Subcutaneous adipose tissue (tissue), 4 donors: ENCODE measurements around the gene UQCR10. TPM values are rescaled to one million over a fixed set of nuclear protein-coding genes. Genes with fewer than 3 reads are reported as not detected.

Experiments
- total RNA-seq, 4 donors: library from RNA; depleted of rRNA; stranded (reverse); fragments of >200 nt; gene quantifications; one replicate each; pipeline ENCODE4 v1.1.0, GENCODE V29; 2016
- TF ChIP-seq, protein P1 (sequence below): fragments of 450-650 bp; IDR thresholded peaks from one replicate; pipeline ENCODE4 v1.5.1; 2016; ENCODE audit warnings: low read depth, mild to moderate bottlenecking, control low read depth, antibody characterized with exemption, moderate library complexity

UQCR10 gene
- total RNA-seq, 4 donors from 2014 or later: 45.1 to 83.5 (median 66.0) TPM

DNA sequence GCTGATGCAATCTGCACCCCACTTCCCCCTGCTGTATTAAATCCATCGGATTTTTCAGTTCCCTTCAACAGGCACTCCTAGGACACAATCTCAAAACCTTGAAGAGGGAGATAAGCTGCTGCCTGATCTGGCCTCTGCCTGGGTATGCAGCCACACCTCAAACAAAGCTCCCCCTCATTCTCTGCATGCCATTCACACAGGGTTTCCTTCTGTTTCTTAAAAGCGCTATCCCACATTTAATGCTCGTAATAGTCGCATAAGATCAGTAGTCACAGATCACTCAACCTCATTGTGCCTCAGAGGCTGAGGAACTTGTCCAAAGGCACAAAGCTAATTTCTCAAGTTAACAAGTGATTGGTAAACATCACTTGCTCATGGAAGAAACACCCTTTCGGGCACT is 34.0 kb downstream of the UQCR10 start:
- TF ChIP-seq, protein P1, sequence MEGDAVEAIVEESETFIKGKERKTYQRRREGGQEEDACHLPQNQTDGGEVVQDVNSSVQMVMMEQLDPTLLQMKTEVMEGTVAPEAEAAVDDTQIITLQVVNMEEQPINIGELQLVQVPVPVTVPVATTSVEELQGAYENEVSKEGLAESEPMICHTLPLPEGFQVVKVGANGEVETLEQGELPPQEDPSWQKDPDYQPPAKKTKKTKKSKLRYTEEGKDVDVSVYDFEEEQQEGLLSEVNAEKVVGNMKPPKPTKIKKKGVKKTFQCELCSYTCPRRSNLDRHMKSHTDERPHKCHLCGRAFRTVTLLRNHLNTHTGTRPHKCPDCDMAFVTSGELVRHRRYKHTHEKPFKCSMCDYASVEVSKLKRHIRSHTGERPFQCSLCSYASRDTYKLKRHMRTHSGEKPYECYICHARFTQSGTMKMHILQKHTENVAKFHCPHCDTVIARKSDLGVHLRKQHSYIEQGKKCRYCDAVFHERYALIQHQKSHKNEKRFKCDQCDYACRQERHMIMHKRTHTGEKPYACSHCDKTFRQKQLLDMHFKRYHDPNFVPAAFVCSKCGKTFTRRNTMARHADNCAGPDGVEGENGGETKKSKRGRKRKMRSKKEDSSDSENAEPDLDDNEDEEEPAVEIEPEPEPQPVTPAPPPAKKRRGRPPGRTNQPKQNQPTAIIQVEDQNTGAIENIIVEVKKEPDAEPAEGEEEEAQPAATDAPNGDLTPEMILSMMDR: no peak

DNA sequence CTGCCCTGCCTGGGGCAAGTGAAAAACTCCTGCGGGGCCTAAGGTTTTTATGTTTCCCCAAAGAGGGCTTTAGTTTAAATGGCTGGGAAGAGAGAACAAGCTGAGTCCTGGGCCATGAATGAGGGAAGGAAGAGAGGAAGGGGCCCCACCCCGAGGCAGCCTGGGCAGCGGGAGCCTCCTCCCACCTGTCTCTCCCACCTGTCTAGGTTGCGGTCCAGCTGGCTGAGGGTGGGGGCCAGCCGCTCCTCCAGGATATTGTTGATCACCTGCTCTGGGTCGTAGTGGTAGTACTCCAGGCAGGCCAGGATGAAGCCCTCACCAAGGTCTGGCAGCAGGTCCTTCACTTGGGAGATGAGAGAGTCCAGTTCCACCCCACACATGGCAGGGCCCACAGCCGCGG is 34.6 kb downstream of the UQCR10 start:
- TF ChIP-seq, protein P1: no peak

DNA sequence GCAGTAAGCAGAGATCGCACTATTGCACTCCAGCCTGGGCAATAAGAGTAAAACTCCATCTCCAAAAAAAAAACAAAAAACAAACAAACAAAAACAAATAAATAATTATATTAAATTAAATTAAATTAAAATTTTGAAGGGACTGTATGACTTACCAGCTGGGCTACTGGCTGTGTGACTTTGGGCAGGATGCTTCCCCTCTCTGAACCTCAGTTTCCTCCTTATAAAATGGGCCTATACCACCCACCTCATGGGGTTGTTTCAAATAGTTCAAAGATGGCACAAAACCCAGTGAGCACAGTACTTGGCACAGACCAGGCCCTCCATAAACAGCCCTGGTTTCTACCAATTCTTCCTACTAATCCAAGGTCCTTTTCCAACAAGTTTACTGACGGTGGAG is 36.0 kb downstream of the UQCR10 start:
- TF ChIP-seq, protein P1: no peak

DNA sequence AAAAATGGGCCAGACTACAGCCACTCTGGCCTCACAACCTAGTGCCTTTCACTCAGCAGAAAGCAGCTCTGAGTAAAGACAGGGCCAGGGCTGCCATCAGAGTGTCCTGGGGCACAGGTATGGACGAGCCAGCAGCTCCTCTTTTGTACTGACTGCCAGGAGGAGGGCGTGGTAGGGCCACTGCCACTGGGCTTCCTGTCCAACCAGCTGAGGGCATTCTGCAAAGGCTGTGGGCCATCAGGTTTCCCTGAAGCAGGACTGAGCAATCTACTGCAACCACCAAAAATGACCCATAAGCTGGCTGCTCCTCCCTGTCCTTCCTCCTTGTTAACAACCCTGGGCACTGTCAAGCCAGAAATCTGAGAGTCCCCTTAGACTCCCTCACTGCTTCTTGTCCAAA is 37.8 kb downstream of the UQCR10 start:
- TF ChIP-seq, protein P1: no peak

DNA sequence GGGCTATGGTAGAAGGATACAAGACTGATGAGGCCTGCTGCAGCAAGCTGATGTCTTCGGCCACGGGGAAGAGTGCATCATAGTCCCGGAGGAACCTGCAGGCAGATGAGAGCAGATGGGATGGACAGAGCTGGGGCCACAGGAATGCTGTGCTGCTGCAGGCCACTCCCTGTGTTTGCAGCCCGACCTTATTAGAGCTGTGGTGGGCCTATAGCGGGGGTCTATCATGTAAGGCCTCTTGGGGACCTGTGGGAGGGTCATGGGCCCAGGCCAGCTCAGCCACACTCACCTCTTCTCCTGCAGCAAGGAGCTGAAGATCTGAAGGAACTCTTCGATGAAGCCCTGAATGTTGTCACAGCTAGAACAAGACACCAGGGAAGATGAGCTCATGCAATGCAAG is 39.0 kb downstream of the UQCR10 start:
- TF ChIP-seq, protein P1: no peak

DNA sequence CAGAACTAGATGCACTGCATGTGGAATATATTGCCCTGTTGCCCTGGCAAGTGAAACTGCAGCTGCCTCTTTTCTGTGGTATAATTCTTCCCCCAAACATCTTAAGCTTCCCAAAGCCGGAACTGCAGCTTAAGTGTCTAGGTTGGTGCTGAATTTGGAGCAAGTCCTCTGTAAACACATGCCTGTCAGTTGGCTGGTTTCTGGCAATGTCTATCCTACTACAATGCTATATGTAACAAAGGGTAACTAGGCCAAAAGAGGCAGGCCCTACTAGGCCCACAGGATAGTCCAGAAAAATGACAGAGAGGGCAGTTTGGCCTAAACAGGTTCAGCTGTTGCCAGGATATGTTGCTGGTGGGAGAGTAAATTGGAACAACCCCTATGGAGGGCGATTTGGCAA is 43.0 kb downstream of the UQCR10 start:
- TF ChIP-seq, protein P1: no peak

DNA sequence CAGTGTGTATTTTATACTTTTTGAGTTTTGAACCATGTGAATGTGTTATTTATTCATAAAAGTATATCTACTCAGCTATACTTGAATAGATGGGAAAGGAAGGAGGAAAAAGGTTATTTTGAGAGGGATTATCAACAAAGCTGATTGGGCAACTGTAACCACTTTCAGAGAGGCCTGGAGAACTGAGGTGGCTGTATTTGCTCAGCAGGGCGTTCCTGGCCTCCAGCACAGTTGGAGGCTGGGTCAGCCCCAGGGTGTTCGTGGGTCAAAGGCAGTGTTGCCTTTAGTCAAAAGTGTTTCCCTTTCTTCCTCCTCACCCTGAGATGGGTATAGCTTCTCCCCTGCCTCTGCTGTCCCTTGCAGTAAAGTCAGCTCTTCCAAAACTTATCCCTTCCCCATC is 44.2 kb downstream of the UQCR10 start:
- TF ChIP-seq, protein P1: no peak
